ENCODE data around the gene PLAC8. TPM values are rescaled to one million over a fixed set of nuclear protein-coding genes. Genes with fewer than 3 reads are reported as not detected.
"Not testable (repeated sequence)": the region's sequence is repeated elsewhere in the genome, so short reads cannot be mapped to it uniquely, and the experiment has no call there.

The PLAC8 gene
- total RNA-seq, 1 donor from 2014 or later: 0.40 TPM

DNA sequence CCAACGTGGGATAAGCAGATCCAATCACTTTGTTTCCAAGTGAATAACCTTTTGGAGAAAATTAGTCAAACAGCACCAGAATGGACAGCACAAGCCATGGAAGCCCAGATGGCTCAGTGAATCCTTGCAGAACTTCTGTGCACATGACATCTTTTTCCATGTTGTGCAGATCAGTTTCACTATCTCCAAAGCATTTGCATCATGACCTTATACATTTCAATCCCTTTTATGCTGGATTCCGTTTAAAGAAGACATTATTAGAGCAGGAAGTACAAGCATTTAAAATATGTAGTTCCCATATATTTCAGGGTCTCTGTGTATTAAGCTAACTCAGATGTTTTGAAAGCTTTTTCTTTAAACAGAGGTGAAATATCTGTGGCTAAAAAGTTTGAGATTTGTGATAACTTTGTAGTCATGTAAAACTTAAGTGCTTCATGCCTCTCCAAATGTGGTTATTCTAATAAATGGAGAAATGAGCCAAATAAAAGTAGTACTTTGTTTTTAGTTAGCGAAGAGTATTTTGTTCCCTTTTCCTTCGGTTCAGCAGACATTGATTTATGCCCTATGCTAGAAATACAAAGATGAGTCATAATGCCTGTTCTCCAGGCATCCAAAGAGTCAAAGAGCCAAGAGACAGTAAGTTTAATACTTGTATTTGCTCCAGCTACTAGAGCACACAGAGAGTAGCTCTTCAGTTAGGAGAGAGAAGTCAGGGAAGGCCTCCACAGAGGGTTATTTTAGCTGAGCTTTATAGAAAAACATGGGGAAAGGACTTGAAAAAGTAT is 39.0 kb downstream of the PLAC8 start:
- TF ChIP-seq, protein P1, sequence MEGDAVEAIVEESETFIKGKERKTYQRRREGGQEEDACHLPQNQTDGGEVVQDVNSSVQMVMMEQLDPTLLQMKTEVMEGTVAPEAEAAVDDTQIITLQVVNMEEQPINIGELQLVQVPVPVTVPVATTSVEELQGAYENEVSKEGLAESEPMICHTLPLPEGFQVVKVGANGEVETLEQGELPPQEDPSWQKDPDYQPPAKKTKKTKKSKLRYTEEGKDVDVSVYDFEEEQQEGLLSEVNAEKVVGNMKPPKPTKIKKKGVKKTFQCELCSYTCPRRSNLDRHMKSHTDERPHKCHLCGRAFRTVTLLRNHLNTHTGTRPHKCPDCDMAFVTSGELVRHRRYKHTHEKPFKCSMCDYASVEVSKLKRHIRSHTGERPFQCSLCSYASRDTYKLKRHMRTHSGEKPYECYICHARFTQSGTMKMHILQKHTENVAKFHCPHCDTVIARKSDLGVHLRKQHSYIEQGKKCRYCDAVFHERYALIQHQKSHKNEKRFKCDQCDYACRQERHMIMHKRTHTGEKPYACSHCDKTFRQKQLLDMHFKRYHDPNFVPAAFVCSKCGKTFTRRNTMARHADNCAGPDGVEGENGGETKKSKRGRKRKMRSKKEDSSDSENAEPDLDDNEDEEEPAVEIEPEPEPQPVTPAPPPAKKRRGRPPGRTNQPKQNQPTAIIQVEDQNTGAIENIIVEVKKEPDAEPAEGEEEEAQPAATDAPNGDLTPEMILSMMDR (conservative IDR thresholded peaks at IDR 0.05): no peak
- no peak overlapping the region for H3K4me3 Mint-ChIP-seq

GRCh38 chr4:83074783-83075182 is 39.7 kb downstream of the PLAC8 start:
- peaks cover 15% of the 10 kb centered on the region for H3K36me3 Mint-ChIP-seq (ENCODE audit: low read depth)
- H3K4me3 Mint-ChIP-seq; DNase-seq (ENCODE audit: low read depth, low spot score); H3K27me3 Mint-ChIP-seq (ENCODE audit: low read depth); H3K4me1 Mint-ChIP-seq; H3K9me3 Mint-ChIP-seq; H3K27ac Mint-ChIP-seq (ENCODE audit: unreplicated experiment): not testable (repeated sequence)

More for the DNA sequence above, 39.0 kb downstream of the PLAC8 start:
- no peaks in the 10 kb centered on the region for H3K9me3 Mint-ChIP-seq
- H3K27ac Mint-ChIP-seq (ENCODE audit: unreplicated experiment): no peak overlapping the region
- no peak for DNase-seq (ENCODE audit: low read depth, low spot score)
- H3K27me3 Mint-ChIP-seq (ENCODE audit: low read depth): no peaks in the 10 kb centered on the region
- no peaks in the 10 kb centered on the region for H3K4me1 Mint-ChIP-seq
- peaks cover 13% of the 10 kb centered on the region for H3K36me3 Mint-ChIP-seq (ENCODE audit: low read depth)

- H3K36me3 Mint-ChIP-seq (ENCODE audit: low read depth): peaks cover 16% of the 10 kb centered on the region
- peaks cover 2% of the 10 kb centered on the region for H3K4me1 Mint-ChIP-seq
- DNase-seq (ENCODE audit: low read depth, low spot score): peak; percentile 38
- H3K27me3 Mint-ChIP-seq (ENCODE audit: low read depth): no peaks in the 10 kb centered on the region
- TF ChIP-seq, protein P1 (conservative IDR thresholded peaks at IDR 0.05): peak; percentile 87
- no peak overlapping the region for H3K4me3 Mint-ChIP-seq
- H3K9me3 Mint-ChIP-seq: no peaks in the 10 kb centered on the region
- no peak overlapping the region for H3K27ac Mint-ChIP-seq (ENCODE audit: unreplicated experiment)
Measured at GRCh38 chr4:83074086-83074704, 40.3 kb downstream of the PLAC8 start.

DNA sequence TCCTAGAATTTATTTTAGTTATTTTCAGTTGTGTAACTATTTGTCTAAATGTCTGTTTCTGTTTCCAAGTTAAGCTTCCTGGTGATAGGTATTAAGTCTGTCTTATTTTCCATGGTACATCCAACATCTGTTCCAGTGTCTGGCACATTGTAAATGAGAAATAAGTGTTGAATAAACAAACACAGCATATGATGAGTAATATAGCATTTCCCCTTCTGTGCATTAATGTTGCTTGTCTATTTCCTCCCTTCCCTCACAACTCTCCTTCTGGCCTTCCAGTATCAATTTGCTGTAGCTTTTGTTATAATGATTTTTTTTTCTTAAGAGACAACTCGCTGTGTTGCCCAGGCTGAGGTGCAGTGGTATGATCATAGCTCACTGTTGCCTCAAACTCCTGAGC is 43.4 kb downstream of the PLAC8 start:
- H3K36me3 Mint-ChIP-seq (ENCODE audit: low read depth): peaks cover 8% of the 10 kb centered on the region
- TF ChIP-seq, protein P1 (conservative IDR thresholded peaks at IDR 0.05): no peak
- no peaks in the 10 kb centered on the region for H3K9me3 Mint-ChIP-seq
- H3K27me3 Mint-ChIP-seq (ENCODE audit: low read depth): no peaks in the 10 kb centered on the region
- no peak overlapping the region for H3K4me3 Mint-ChIP-seq
- no peak overlapping the region for H3K27ac Mint-ChIP-seq (ENCODE audit: unreplicated experiment)
- DNase-seq (ENCODE audit: low read depth, low spot score): no peak
- peaks cover 5% of the 10 kb centered on the region for H3K4me1 Mint-ChIP-seq

DNA sequence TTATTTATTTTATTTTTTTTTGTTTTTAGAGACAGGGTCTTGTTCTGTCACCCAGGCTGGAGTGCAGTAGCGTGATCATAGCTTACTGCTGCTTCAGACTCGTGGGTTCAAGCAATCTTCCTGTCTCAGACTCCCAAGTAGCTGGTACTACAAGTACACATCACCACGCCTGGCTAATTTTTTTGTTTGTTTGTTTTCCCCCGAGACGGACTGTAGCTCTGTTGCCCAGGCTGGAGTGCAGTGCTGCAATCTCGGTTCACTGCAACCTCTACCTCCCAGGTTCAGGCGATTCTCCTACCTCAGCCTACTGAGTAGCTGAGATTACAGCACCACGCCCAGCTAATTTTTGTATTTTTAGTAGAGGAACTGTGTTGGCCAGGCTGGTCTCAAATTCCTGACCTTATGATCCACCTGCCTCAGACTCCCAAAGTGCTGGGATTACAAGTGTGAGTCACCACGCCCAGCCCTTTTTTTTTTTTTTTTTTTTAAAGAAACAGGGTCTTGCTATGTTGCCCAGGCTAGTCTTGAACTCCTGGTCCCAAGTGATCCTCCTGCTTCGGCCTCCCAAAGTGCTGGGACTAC is 47.4 kb downstream of the PLAC8 start:
- peaks cover 5% of the 10 kb centered on the region for H3K4me1 Mint-ChIP-seq
- H3K27ac Mint-ChIP-seq (ENCODE audit: unreplicated experiment): no peak overlapping the region
- no peaks in the 10 kb centered on the region for H3K9me3 Mint-ChIP-seq
- TF ChIP-seq, protein P1 (conservative IDR thresholded peaks at IDR 0.05): no peak
- DNase-seq (ENCODE audit: low read depth, low spot score): no peak
- H3K36me3 Mint-ChIP-seq (ENCODE audit: low read depth): peaks cover 8% of the 10 kb centered on the region
- H3K27me3 Mint-ChIP-seq (ENCODE audit: low read depth): no peaks in the 10 kb centered on the region
- H3K4me3 Mint-ChIP-seq: no peak overlapping the region

GRCh38 chr4:83065266-83065665 is 49.3 kb downstream of the PLAC8 start:
- H3K4me1 Mint-ChIP-seq: peaks cover 5% of the 10 kb centered on the region
- H3K36me3 Mint-ChIP-seq (ENCODE audit: low read depth): peaks cover 11% of the 10 kb centered on the region
- H3K27ac Mint-ChIP-seq (ENCODE audit: unreplicated experiment): no peak overlapping the region
- H3K27me3 Mint-ChIP-seq (ENCODE audit: low read depth): no peaks in the 10 kb centered on the region
- DNase-seq (ENCODE audit: low read depth, low spot score): no peak
- TF ChIP-seq, protein P1 (conservative IDR thresholded peaks at IDR 0.05): no peak
- H3K9me3 Mint-ChIP-seq: no peaks in the 10 kb centered on the region
- H3K4me3 Mint-ChIP-seq: no peak overlapping the region
